ENCODE data around the gene SLC40A1.

The SLC40A1 gene

GRCh38 chr2:189536830-189537229 lies 43.8 kb downstream of the SLC40A1 start:
- DNase-seq: no peak

- DNase-seq: no peak
Observed at GRCh38 chr2:189534854-189535832, 45.4 kb downstream of the SLC40A1 start.

GRCh38 chr2:189533288-189534035 lies 47.1 kb downstream of the SLC40A1 start:
- no peak for DNase-seq

GRCh38 chr2:189530965-189531637 lies 49.5 kb downstream of the SLC40A1 start:
- DNase-seq: no peak

- DNase-seq: no peak
Observed at GRCh38 chr2:189528617-189529016, 52.0 kb downstream of the SLC40A1 start.

- DNase-seq: no peak
Observed at GRCh38 chr2:189527812-189528592, 52.6 kb downstream of the SLC40A1 start.

- DNase-seq: no peak
Observed at GRCh38 chr2:189527041-189527750, 53.4 kb downstream of the SLC40A1 start.

- no peak for DNase-seq
Observed at GRCh38 chr2:189526241-189526640, 54.3 kb downstream of the SLC40A1 start.

GRCh38 chr2:189524746-189525145 lies 55.8 kb downstream of the SLC40A1 start:
- DNase-seq: no peak

GRCh38 chr2:189522435-189523151 lies 58.0 kb downstream of the SLC40A1 start:
- DNase-seq: no peak

GRCh38 chr2:189521699-189522434 lies 58.7 kb downstream of the SLC40A1 start:
- DNase-seq: no peak

GRCh38 chr2:189519631-189520387 lies 60.8 kb downstream of the SLC40A1 start:
- no peak for DNase-seq

- DNase-seq: no peak
Observed at GRCh38 chr2:189517847-189518535, 62.6 kb downstream of the SLC40A1 start.

- DNase-seq: no peak
Observed at GRCh38 chr2:189516546-189516945, 64.0 kb downstream of the SLC40A1 start.

- DNase-seq: no peak
Observed at GRCh38 chr2:189515264-189515663, 65.3 kb downstream of the SLC40A1 start.

GRCh38 chr2:189514104-189514503 lies 66.5 kb downstream of the SLC40A1 start:
- DNase-seq: no peak

- no peak for DNase-seq
Observed at GRCh38 chr2:189512879-189513278, 67.7 kb downstream of the SLC40A1 start.

GRCh38 chr2:189511960-189512319 lies 68.6 kb downstream of the SLC40A1 start:
- DNase-seq: no peak

Data from T-helper 9 cell (primary cell).